H9 (cell line): ENCODE measurements around the gene KL. TPM values are rescaled to one million over a fixed set of nuclear protein-coding genes. Genes with fewer than 3 reads are reported as not detected.

Experiments used
- DNase-seq: peaks from one replicate; pipeline ENCODE4 v3.0.0-alpha.2; 2017
- H2AFZ ChIP-seq: one replicate; pipeline ENCODE4 v1.6.1; 2013; ENCODE audit warnings: mild to moderate bottlenecking, low read length, control low read depth, moderate library complexity
- H2AK5ac ChIP-seq: 2 replicates; pipeline ENCODE4 v1.6.1; 2013; ENCODE audit warnings: low read length, control low read depth, mixed read lengths; ENCODE audit not compliant: insufficient read length
- H2BK120ac ChIP-seq: one replicate; pipeline ENCODE4 v1.6.1; 2013; ENCODE audit warnings: low read depth, mild to moderate bottlenecking, low read length, control low read depth, inconsistent platforms; ENCODE audit not compliant: poor library complexity, severe bottlenecking
- H2BK12ac ChIP-seq: 2 replicates; pipeline ENCODE4 v1.6.1; 2013; ENCODE audit warnings: low read length, control low read depth, mixed read lengths, low read depth; ENCODE audit not compliant: insufficient read length
- H2BK15ac ChIP-seq: 2 replicates; pipeline ENCODE4 v1.6.1; 2013; ENCODE audit warnings: low read depth, low read length, control low read depth
- H2BK20ac ChIP-seq: one replicate; pipeline ENCODE4 v1.6.1; 2013; ENCODE audit warnings: low read depth, mild to moderate bottlenecking, low read length, control low read depth, inconsistent platforms; ENCODE audit not compliant: poor library complexity, severe bottlenecking
- H2BK5ac ChIP-seq: 2 replicates; pipeline ENCODE4 v1.6.1; 2013; ENCODE audit warnings: low read length, control low read depth, mixed read lengths; ENCODE audit not compliant: insufficient read length
- H3K14ac ChIP-seq: 2 replicates; pipeline ENCODE4 v1.6.1; 2013; ENCODE audit warnings: low read length, control low read depth; ENCODE audit not compliant: insufficient read depth
- H3K18ac ChIP-seq: 2 replicates; pipeline ENCODE4 v1.6.1; 2013; ENCODE audit warnings: low read depth, mild to moderate bottlenecking, mixed read lengths, low read length, control low read depth; ENCODE audit not compliant: insufficient read length
- H3K23ac ChIP-seq: 2 replicates; pipeline ENCODE4 v1.6.1; 2013; ENCODE audit warnings: low read length, control low read depth, mixed read lengths, low read depth; ENCODE audit not compliant: insufficient read length
- H3K23me2 ChIP-seq: 2 replicates; pipeline ENCODE4 v1.6.1; 2013; ENCODE audit warnings: low read depth, mild to moderate bottlenecking, mixed read lengths, low read length, control low read depth; ENCODE audit not compliant: insufficient read length, poor library complexity, severe bottlenecking
- H3K27ac ChIP-seq: 2 replicates; pipeline ENCODE4 v1.5.1; 2013; ENCODE audit warnings: low read length, control low read depth, mixed read lengths, low read depth; ENCODE audit not compliant: insufficient read length
- H3K27me3 ChIP-seq: 2 replicates; pipeline ENCODE4 v1.6.1; 2013; ENCODE audit warnings: low read length, control low read depth, inconsistent platforms; ENCODE audit not compliant: insufficient read depth
- H3K4ac ChIP-seq: 2 replicates; pipeline ENCODE4 v1.6.1; 2013; ENCODE audit warnings: low read depth, mild to moderate bottlenecking, control low read depth, inconsistent platforms, low read length, moderate library complexity
- H3K4me1 ChIP-seq: 2 replicates; pipeline ENCODE4 v1.6.1; 2013; ENCODE audit warnings: low read length, control low read depth, inconsistent platforms; ENCODE audit not compliant: insufficient read depth
- H3K4me2 ChIP-seq: 2 replicates; pipeline ENCODE4 v1.6.1; 2013; ENCODE audit warnings: low read length, control low read depth, mixed read lengths; ENCODE audit not compliant: insufficient read length, insufficient read depth
- H3K56ac ChIP-seq: 2 replicates; pipeline ENCODE4 v1.6.1; 2013; ENCODE audit warnings: low read depth, mild to moderate bottlenecking, mixed read lengths, low read length, control low read depth; ENCODE audit not compliant: insufficient read length
- H3K79me1 ChIP-seq: 2 replicates; pipeline ENCODE4 v1.6.1; 2013; ENCODE audit warnings: low read depth, mild to moderate bottlenecking, moderate library complexity, low read length, control low read depth, inconsistent platforms; ENCODE audit not compliant: insufficient read depth, poor library complexity, severe bottlenecking
- H3K79me2 ChIP-seq: 2 replicates; pipeline ENCODE4 v1.6.1; 2013; ENCODE audit warnings: low read length, control low read depth, inconsistent platforms; ENCODE audit not compliant: insufficient read depth
- H3K9ac ChIP-seq: 2 replicates; pipeline ENCODE4 v1.6.1; 2013; ENCODE audit warnings: low read length, control low read depth, mixed read lengths; ENCODE audit not compliant: insufficient read length; ENCODE audit errors: extremely low read depth
- H3K9me3 ChIP-seq: one replicate; pipeline ENCODE4 v1.6.1; 2013; ENCODE audit warnings: low read depth, low read length, inconsistent platforms; ENCODE audit not compliant: control insufficient read depth
- H3T11ph ChIP-seq: one replicate; pipeline ENCODE4 v1.6.1; 2013; ENCODE audit warnings: mild to moderate bottlenecking, low read length, control low read depth, inconsistent platforms
- H4K20me1 ChIP-seq: one replicate; pipeline ENCODE4 v1.6.1; 2013; ENCODE audit not compliant: control insufficient read depth, insufficient read length, insufficient read depth
- H4K5ac ChIP-seq: 2 replicates; pipeline ENCODE4 v1.6.1; 2013; ENCODE audit warnings: low read depth, mild to moderate bottlenecking, mixed read lengths, low read length, control low read depth; ENCODE audit not compliant: insufficient read length
- H4K8ac ChIP-seq: replicated peaks from 2 replicates; pipeline ENCODE4 v1.6.1; 2013; ENCODE audit warnings: low read length, control low read depth, mixed read lengths, low read depth; ENCODE audit not compliant: insufficient read length
- H4K91ac ChIP-seq: 2 replicates; pipeline ENCODE4 v1.6.1; 2013; ENCODE audit warnings: low read depth, mild to moderate bottlenecking, moderate library complexity, mixed read lengths, low read length, control low read depth; ENCODE audit not compliant: insufficient read length
- H3K27ac Mint-ChIP-seq, 3 experiments: 2 replicates in 2 of 3; 3 replicates in 1 of 3; pipeline ENCODE4 v1.8.0; 2020 to 2021; ENCODE audit warnings: mixed read lengths in 3 of 3, mild to moderate bottlenecking in 1 of 3, moderate library complexity in 1 of 3
- H3K27me3 Mint-ChIP-seq: 2 replicates; pipeline ENCODE4 v1.8.0; 2021; ENCODE audit warnings: low read depth, mild to moderate bottlenecking, moderate library complexity, mixed read lengths
- H3K36me3 Mint-ChIP-seq, 3 experiments: 2 replicates in 2 of 3; 3 replicates in 1 of 3; pipeline ENCODE4 v1.8.0; 2020 to 2021; ENCODE audit warnings: low read depth in 3 of 3, mixed read lengths in 3 of 3; ENCODE audit not compliant: insufficient read depth in 1 of 3
- H3K4me1 Mint-ChIP-seq, 2 experiments: 2 replicates each; pipeline ENCODE4 v1.8.0; 2020; ENCODE audit warnings: mixed read lengths in 2 of 2
- H3K4me3 Mint-ChIP-seq, 2 experiments: 2 replicates in 1 of 2; 3 replicates in 1 of 2; pipeline ENCODE4 v1.8.0; 2020 to 2021; ENCODE audit warnings: mild to moderate bottlenecking in 2 of 2, mixed read lengths in 2 of 2, moderate library complexity in 1 of 2
- H3K9me3 Mint-ChIP-seq, 2 experiments: 2 replicates in 1 of 2; 3 replicates in 1 of 2; pipeline ENCODE4 v1.8.0; 2020; ENCODE audit warnings: mild to moderate bottlenecking in 2 of 2, mixed read lengths in 2 of 2, moderate library complexity in 1 of 2
- WGBS: extraction: QIAGEN DNeasy Blood & Tissue Kit; methylation state at CpG from one replicate; pipeline ENCODE4 v1.1.7; 2013; ENCODE audit warnings: missing lambda C conversion rate, low lambda C conversion rate, mixed read lengths; ENCODE audit not compliant: insufficient read length; ENCODE audit errors: extremely low coverage; 5-methylcytosine and 5-hydroxymethylcytosine counted together
- total RNA-seq: library from RNA; stranded (reverse); gene quantifications from 2 replicates; pipeline ENCODE4 v1.2.1, GENCODE V29; 2021
- TF ChIP-seq, protein P1 (sequence below): fragments of 200-600 bp; sonication (generic); conservative IDR thresholded peaks from 3 replicates; pipeline ENCODE4 v1.8.0; 2021; ENCODE audit warnings: antibody characterized with exemption, mild to moderate bottlenecking

The KL gene
- total RNA-seq, 1 experiment from 2014 or later = not detected

DNA sequence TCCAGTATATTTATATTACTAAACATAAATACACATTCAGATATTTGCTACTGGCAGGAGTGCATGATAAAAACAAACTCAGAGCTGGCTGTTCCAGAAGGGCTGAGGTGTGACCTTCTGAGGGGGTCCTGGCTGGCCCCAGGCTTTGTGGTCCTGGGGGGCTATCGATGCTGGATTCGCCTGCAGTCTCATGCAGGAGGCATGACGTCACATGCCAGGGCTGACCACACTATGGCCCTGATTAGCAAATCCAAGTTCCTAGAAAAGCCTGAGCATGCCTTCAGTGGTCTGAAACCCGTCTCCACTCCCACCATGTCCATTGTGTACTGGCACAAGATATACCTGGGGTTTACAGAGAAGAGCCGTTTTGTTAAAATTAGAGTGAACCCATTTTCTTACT, 97.9 kb downstream of the KL start:
- Histone ChIP-seq H3T11ph (no peak overlapping the region), H3K4ac (no peak overlapping the region), H4K8ac (no peak overlapping the region), H2BK5ac (no peak overlapping the region), H3K23ac (no peak overlapping the region), H3K9ac (no peak overlapping the region), H3K56ac (no peak overlapping the region), H4K91ac (no peak overlapping the region), H4K20me1 (no peaks in the 10 kb centered on the region), H2BK15ac (no peak overlapping the region), H3K79me1 (no peaks in the 10 kb centered on the region), H2BK12ac (no peak overlapping the region), H3K18ac (no peak overlapping the region), H3K23me2 (no peaks in the 10 kb centered on the region), H2AK5ac (no peak overlapping the region), H2BK20ac (no peak overlapping the region), H3K27me3 (0 out of 2 replicates have a peak, but pooled peaks cover 2% of the 10 kb centered on the region), H3K4me2 (no peak overlapping the region), H3K4me1 (peaks cover under 1% of the 10 kb centered on the region; the same call in 1 of the 2 replicates), H4K5ac (no peak overlapping the region), H2BK120ac (no peak overlapping the region), H3K79me2 (no peaks in the 10 kb centered on the region), H3K27ac (no peak overlapping the region), H2AFZ (no peak overlapping the region), H3K14ac (no peak overlapping the region), H3K9me3 (no peaks in the 10 kb centered on the region)
- DNase-seq = no peak
- Mint-ChIP-seq H3K36me3 (no peaks in the 10 kb centered on the region), H3K27me3 (no peaks in the 10 kb centered on the region), H3K9me3 (no peaks in the 10 kb centered on the region), H3K4me3 (no peak overlapping the region), H3K4me1 (no peaks in the 10 kb centered on the region), H3K27ac (no peak overlapping the region)
- WGBS = no CpG with 5 or more reads among the region's 5 CpGs
- TF ChIP-seq, protein P1, sequence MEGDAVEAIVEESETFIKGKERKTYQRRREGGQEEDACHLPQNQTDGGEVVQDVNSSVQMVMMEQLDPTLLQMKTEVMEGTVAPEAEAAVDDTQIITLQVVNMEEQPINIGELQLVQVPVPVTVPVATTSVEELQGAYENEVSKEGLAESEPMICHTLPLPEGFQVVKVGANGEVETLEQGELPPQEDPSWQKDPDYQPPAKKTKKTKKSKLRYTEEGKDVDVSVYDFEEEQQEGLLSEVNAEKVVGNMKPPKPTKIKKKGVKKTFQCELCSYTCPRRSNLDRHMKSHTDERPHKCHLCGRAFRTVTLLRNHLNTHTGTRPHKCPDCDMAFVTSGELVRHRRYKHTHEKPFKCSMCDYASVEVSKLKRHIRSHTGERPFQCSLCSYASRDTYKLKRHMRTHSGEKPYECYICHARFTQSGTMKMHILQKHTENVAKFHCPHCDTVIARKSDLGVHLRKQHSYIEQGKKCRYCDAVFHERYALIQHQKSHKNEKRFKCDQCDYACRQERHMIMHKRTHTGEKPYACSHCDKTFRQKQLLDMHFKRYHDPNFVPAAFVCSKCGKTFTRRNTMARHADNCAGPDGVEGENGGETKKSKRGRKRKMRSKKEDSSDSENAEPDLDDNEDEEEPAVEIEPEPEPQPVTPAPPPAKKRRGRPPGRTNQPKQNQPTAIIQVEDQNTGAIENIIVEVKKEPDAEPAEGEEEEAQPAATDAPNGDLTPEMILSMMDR = no peak
